Kasumi-1 (cell line): ENCODE measurements around the gene UBE2D2.
"Not testable (repeated sequence)": the region's sequence is repeated elsewhere in the genome, so short reads cannot be mapped to it uniquely, and the experiment has no call there.

ENCODE experiments used
- DNase-seq, 2 experiments: peaks; one replicate each; lab custom pipeline; 2025; lab: John Stamatoyannopoulos, UW

Gene UBE2D2

DNA sequence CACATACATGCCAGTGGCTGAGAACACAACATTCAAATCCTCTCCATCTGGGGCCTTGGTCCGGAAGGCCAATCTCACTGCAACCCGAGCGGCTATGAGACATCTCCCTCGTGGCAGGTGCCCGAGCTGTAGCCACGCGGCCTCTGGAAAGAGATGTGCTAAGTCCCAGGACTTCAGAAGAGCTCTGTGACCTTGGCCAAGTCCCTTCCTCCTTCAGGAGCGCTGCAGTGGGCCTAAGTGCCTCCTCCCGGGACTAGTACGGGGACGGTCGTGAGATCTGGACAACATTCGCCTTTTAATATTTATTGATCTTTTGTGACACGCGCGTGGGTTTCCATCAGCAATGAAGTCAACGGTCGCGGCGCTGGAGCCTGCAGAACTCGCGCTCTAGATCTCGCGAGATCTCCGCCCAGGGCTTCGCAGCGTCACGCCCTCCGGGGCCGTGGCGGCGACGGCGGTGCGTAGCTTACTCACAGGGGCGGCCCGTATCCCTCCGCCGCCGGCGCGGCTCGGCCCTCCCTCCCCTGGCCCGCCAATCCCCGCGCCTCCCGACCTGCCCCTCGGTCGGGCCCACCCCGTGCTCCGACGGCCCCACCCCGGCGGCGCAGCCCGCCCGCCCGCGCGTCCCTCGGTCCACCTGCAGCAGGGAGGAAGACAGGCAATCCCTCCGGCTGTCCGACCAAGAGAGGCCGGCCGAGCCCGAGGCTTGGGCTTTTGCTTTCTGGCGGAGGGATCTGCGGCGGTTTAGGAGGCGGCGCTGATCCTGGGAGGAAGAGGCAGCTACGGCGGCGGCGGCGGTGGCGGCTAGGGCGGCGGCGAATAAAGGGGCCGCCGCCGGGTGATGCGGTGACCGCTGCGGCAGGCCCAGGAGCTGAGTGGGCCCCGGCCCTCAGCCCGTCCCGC, at the start of gene UBE2D2:
UBE2D2 (plus strand) TSS at position 588 of the 903 bp plus-strand sequence. CDS start 453 bp downstream, outside the sequence.
- DNase-seq, result peak; percentile 93

- peak; percentile 23 to 47 for DNase-seq
These were observed 48.3 kb upstream of the UBE2D2 start for GRCh38 chr5:139512786-139513390.

GRCh38 chr5:139513434-139513833, 47.7 kb upstream of the UBE2D2 start:
- peak; percentile 80 to 81 for DNase-seq

GRCh38 chr5:139513852-139514485, 47.2 kb upstream of the UBE2D2 start:
- no peak for DNase-seq

- no peak for DNase-seq
These were observed 46.7 kb upstream of the UBE2D2 start for GRCh38 chr5:139514486-139514856.

DNA sequence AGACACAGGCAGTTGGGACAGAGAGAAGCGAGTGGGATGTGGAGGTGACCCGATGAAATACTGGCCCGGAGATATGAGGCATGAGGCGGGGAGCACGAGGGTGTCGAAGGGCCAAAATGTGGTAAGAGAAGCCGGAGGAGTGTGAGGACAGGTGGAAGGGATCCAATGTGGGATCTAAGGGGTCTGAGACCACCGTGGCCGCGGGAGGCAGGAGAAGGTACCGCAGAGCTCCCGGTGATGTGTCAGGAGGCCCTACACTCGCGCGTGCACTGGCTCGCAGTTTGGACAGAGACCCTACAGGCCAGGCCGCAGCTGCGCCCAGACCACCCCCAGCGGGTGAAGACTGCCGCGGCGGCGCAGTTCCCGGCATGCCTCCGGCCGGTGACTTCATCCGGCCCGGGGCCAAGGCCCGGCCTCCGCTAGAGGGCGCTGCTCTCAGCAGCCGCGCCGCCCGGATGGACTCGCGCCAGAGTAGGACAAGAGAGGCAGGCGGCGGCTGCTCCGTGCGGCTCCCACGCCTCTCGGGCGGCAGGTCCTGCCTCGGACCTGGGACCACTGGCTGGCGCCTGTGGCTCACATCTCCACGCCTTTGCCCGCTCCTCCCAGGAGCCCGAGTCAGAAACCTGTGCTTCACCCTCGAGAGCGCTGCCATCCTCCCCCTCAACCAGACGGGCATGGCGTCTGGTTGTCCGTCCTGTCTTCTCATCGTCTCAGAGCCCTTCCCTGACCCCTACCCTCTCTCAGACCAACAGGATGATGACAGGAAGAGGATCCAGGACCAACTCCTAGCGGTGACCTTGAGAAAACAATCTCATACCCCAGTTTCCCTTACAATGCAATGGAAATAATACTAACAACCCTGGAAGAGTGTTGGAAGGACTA, 43.2 kb upstream of the UBE2D2 start:
- peak; percentile 45 to 80 for DNase-seq

DNA sequence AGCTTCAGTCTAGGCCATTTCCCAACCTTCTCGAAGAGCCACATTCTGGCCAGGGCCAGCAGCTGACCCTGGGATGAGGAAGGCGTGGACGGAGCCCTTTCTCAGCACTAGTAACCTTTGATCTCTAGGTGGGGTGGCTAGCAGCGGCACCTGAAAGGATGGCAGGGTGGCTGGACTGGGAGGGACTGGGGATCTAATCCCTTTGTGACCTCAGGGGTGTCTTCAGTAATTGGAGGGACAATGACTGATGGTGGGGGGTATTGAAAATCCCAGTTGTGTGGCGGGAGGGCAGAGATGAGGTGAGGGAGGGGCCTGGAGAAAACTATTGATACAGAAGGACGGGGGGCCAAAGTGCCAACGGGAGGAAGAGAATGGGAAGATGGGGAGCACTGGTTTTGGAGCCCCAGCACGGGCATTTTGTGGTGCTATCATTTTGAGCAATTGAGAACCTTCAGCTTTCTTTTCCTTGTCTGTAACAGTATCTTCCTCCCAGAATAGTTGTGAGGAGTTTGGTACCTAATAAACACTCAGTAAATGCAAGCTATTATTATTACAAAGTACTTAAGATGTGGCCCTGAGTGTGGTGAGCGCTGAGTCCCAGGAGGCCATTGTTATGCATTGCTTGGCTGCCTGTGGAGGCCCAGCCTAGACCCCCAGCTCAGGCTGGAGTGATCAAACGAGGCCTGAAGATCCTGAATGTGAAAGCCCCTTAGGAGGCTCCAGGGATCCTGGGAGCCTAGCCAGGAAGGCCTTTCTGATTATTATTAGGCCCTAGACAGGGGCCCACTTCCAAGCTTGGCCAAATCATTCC, 37.3 kb upstream of the UBE2D2 start:
- DNase-seq, result no peak

DNA sequence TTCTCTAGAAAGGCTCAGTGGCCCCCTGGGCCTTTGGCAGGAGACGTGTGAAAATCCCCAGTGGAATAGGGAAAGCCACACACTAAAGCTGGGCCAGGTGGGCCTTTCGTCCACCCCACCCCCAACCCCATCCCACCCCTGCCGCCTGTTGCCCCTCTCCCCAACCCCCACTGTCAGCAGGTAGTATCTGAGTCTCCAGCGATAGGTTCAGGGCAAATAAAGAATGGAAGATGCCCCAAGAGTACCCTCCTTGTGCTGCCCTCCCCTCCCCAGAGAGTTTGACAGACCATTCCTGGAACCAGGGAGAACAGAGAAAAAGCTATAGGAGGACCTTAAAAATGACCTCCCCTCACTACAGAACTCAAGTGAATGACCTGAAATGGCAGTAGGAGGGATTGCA, 36.7 kb upstream of the UBE2D2 start:
- DNase-seq, result no peak

- no peak for DNase-seq
These were observed 36.1 kb upstream of the UBE2D2 start for GRCh38 chr5:139524940-139525585.

DNA sequence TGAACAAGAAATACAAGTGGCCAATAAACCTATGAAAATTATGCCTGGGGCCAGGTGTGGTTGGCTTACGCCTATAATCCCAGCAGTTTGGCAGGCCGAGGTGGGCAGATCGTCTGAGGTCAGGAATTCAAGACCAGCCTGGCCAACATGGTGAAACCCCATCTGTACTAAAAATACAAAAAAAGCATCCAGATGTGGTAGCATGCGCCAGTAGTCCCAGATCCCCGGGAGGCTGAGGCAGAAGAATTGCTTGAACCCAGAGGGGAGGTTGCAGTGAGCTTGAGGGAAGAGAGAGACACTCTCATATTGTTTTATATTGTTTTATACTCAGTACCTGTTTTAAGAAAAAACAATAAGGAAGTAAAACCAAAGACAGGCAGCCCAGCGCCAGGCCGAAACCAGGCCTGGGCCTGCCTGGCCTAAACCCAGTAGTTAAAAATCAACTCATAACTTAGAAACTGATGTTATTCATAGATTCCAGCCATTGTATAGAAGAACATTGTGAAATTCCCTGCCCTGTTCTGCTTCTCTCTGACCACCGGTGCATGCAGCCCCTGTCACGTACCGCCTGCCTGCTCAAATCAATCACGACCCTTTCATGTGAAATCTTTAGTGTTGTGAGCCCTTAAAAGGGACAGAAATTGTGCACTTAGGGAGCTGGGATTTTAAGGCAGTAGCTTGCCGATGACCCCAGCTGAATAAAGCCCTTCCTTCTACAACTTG, 35.4 kb upstream of the UBE2D2 start:
- DNase-seq, result not testable (repeated sequence)

DNA sequence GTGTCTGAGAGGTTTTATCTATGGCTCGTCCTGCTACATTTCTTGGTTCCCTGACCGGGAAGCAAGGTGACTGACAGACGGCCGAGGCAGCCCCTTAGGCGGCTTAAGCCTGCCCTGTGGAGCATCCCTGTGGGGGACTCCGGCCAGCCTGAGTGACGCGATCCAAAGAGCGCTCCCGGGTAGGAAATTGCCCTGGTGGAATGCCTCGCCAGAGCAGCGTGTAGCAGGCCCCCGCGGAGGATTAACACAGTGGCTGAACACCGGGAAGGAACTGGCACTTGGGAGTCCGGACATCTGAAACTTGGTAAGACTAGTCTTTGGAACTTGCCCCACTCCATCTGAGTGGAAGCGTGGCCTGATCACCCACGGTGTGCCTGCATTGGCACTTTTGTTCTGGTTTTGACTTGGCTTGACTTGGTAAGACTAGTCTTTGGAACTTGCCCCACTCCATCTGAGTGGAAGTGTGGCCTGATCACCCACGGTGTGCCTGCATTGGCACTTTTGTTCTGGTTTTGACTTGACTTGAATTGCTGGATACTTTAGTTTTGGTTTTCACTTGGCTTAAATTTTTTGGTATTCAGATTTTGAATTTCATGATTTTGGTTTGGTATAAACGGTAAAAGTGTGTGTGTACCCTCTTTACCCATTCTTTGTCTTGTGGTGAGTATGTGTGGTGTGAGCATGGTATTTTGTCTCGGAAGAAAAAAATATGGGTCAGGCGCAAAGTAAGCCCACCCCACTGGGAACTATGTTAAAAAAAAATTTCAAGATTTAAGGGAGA, 34.6 kb upstream of the UBE2D2 start:
- DNase-seq, result not testable (repeated sequence)

- not testable (repeated sequence) for DNase-seq
These were observed 34.1 kb upstream of the UBE2D2 start for GRCh38 chr5:139527090-139527470.

GRCh38 chr5:139527896-139528467, 33.2 kb upstream of the UBE2D2 start:
- not testable (repeated sequence) for DNase-seq

DNA sequence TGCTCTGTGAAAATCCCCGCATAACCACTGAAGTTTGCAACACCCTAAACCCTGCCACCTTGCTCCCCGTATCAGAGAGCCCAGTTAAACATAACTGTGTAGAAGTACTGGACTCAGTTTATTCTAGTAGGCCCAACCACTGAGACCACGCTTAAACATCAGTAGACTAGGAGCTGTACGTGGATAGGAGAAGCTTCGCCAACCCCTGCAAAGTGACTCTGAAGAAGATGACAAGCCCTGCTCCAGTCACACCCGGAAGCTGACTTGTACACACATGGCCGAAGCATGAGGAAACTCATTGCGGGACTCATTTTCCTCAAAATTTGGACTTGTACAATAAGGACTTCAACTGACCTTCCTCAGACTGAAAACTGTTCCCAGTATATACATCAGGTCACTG, 32.4 kb upstream of the UBE2D2 start:
- not testable (repeated sequence) for DNase-seq

- DNase-seq, result not testable (repeated sequence)
These were observed 31.1 kb upstream of the UBE2D2 start for GRCh38 chr5:139530079-139530478.

- DNase-seq, result no peak
These were observed 29.4 kb upstream of the UBE2D2 start for GRCh38 chr5:139531772-139532169.

DNA sequence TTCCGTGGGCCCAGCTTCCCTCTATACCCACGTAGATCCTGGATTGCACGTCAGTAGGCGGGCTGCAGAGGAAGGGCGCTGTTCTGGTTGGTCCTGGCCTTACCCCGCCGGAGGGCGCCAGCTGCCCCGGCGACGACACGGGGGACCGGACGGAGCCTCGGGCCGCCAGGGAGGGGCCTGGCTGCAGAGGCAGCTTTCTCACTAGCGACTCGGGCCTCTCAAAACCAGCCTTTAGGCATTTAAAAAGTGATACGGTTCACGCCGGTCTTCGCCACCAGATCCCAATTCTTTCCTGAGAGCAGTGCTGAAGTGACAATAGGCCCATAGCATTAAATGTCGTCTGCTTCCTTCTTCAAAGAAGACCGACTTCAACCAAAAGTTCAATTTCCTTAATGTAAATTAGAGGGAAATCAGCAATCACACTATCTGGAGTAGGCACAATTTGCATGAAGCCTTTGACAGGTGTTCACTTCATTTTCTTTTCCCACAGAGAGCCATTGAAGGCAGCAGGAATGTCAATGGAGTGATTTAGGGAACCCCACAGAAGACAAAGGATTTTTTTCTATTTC, 17.6 kb upstream of the UBE2D2 start:
- DNase-seq, result peak in 1 of 2 experiments; percentile 28

DNA sequence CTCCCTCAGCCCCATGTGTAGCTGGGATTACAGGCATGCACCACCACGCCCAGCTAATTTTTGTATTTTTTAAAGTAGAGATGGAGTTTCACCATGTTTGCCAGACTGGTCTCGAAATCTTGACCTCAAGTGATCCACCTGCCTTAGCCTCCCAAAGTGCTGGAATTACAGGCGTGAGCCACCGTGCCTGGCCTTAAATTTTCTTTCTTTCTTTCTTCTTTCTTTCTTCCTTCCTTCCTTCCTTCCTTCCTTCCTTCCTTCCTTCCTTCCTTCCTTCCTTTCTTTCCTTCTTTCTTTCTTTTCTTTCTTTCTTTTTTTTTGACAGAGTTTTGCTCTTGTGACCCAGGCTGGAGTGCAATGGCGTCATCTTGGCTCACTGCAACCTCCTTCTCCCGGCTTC, 14.5 kb upstream of the UBE2D2 start:
- not testable (repeated sequence) for DNase-seq
